Brain microvascular endothelial cell (primary cell): ENCODE data around the gene SOX13.

Source experiments
- DNase-seq: peaks from one replicate; pipeline ENCODE4 v3.0.0-alpha.2; 2020
- H3K27ac ChIP-seq: fragments of 250-450 bp; sonication (Bioruptor Pico); 2 replicates; pipeline ENCODE4 v1.5.1; 2020; ENCODE audit warnings: mild to moderate bottlenecking, moderate library complexity
- H3K27me3 ChIP-seq: fragments of 250-450 bp; sonication (Bioruptor Pico); replicated peaks from 2 replicates; pipeline ENCODE4 v1.5.1; 2020; ENCODE audit warnings: mild to moderate bottlenecking
- H3K36me3 ChIP-seq: fragments of 250-450 bp; sonication (Bioruptor Pico); replicated peaks from 2 replicates; pipeline ENCODE4 v1.5.1; 2020; ENCODE audit warnings: mild to moderate bottlenecking
- H3K4me3 ChIP-seq: 2 replicates; pipeline ENCODE4 v1.5.1; 2011; ENCODE audit warnings: low read depth, mild to moderate bottlenecking, control low read depth, low read length, moderate library complexity
- in situ Hi-C: cut with HindIII; loops from 2 replicates; pipeline ENCODE4 v1.10.0; 2017; ENCODE audit warnings: low sequenced_read_pairs, low pct_ligation_motif_present
- TF ChIP-seq, protein P1 (sequence below): IDR thresholded peaks from 2 replicates; pipeline ENCODE4 v1.5.1; 2011; ENCODE audit warnings: low read depth, mild to moderate bottlenecking, moderate library complexity, low read length, control low read depth, inconsistent platforms; ENCODE audit errors: missing control alignments

The SOX13 gene

DNA sequence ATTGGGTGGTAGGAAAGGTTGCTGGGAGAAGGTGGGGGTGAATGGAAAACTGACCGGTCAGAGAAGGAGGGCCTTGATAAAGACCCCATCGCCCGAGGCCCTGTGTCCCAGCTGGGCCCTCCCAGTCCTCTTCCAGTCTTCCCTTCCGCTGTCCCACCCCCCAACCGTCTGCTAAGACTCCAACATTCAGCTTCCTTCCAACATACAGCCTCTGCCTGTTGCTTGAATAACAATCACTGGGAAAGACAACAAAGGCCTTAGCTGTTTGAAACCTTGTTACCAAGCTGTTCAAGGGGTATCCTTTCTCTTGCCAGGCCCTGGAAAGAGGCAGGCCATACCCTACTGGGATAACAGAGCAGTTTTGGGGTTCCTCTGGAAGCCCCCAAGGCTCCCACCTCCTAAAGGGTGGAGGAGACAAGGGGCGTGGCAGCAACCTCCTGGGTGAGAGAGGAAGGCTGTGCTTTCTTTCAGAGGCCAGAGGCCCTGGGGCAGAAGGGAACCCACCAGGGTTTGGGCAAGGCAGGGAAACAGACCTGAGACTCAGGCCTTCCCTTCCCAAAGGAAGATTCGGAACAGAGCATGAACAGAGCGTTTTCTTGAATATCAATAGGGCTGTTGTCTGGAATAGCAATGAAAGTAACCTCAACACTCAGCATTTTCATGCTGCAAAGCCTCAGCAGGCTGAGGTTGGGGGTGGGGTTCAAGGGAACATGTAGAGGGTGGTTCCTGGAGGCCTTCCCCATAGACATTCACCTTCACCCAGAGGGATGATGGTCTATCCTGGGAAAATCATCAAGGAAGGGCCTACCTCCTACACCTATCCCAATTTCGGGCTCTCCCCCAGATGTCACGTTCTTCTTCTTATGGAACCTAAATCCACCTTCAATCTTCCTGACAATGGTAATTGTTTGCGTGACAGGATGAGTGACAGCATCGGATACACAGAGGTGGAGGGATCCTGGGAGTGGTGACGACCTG lies 74.8 kb downstream of the SOX13 start:
- Histone ChIP-seq H3K4me3 (no peak overlapping the region), H3K27ac (no peak overlapping the region), H3K27me3 (no peaks in the 10 kb centered on the region), H3K36me3 (no peaks in the 10 kb centered on the region)
- no peak for DNase-seq
- in situ Hi-C loops: loop anchor here (25.0 kb wide), 1 partner anchor 285 kb away; the partner anchor contains the start of gene SNRPE
- TF ChIP-seq, protein P1, sequence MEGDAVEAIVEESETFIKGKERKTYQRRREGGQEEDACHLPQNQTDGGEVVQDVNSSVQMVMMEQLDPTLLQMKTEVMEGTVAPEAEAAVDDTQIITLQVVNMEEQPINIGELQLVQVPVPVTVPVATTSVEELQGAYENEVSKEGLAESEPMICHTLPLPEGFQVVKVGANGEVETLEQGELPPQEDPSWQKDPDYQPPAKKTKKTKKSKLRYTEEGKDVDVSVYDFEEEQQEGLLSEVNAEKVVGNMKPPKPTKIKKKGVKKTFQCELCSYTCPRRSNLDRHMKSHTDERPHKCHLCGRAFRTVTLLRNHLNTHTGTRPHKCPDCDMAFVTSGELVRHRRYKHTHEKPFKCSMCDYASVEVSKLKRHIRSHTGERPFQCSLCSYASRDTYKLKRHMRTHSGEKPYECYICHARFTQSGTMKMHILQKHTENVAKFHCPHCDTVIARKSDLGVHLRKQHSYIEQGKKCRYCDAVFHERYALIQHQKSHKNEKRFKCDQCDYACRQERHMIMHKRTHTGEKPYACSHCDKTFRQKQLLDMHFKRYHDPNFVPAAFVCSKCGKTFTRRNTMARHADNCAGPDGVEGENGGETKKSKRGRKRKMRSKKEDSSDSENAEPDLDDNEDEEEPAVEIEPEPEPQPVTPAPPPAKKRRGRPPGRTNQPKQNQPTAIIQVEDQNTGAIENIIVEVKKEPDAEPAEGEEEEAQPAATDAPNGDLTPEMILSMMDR: no peak

DNA sequence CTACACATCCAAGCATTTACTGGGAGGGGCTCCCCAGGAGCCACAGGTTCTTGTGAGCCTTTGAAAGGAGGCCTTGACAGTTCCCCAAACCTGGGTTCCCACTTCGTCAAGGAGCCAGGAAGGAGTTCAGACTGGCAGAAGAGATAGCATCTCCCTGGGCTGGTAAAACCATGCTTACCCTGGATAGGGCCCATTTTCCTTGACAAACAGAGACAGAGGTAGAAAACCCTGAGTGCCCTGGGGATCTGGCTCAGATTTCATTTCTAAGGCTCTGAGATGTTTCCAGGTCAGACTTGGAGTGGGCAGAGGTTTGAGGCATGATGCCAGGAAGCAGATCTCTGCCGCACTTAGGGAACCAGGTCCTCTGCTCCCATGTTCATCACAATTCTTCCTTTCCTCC lies 76.2 kb downstream of the SOX13 start:
- no peak overlapping the region for H3K27ac ChIP-seq
- no peaks in the 10 kb centered on the region for H3K27me3 ChIP-seq
- H3K4me3 ChIP-seq: no peak overlapping the region
- TF ChIP-seq, protein P1: no peak
- no peaks in the 10 kb centered on the region for H3K36me3 ChIP-seq
- in situ Hi-C loops: loop anchor here (25.0 kb wide), 1 partner anchor 287 kb away; the partner anchor contains the start of gene SNRPE
- no peak for DNase-seq

DNA sequence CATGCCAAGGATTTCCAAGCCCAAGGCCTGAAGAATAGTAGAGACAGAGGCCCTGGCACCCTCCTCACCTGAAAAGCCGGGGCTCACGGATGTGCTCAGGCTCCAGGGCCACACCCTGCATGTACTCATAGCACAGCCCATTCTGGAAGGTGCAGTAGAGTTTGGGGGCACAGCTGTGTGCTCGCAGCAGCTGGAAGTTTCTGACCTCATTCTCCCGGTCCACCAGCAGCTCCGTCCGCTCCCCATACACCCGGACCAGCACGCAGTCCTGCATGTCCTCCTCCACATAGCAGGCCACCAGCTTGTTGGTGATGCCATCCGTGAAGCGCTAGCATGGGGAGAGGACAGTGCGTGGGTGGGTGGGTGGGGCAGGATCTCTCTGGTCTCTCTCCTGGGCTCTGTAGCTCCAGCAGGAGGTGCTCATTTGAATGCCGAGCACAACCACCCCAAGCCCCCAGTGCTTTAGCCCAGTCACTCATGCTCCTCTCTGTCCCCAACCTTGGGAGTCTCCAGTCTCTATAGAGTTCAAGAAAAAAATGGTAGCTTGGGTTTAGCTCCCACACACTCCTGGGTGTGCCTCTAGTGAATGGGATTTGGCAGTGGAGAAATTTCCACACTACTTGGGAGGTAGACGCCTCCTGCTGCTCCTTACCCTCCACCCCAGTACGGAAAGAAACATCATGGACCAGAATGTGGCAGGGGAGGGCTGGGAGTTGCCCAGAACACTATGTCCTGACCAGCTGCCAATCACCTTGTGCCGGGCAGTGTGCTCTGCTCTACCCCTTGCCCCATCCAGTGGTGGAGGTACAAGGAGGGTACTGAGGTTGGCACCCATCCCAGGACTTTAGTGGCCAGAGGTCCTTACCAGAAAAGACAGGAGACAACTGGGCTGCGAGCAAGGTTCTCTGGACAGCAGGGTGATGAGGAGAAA lies 77.0 kb downstream of the SOX13 start:
- Histone ChIP-seq H3K36me3 (no peaks in the 10 kb centered on the region), H3K27ac (no peak overlapping the region), H3K4me3 (no peak overlapping the region), H3K27me3 (no peaks in the 10 kb centered on the region)
- DNase-seq: no peak
- TF ChIP-seq, protein P1: no peak
- in situ Hi-C loops: loop anchor here (25.0 kb wide), 2 partner anchors 212 to 288 kb away; partner anchors contain the start of genes PLEKHA6 and SNRPE

DNA sequence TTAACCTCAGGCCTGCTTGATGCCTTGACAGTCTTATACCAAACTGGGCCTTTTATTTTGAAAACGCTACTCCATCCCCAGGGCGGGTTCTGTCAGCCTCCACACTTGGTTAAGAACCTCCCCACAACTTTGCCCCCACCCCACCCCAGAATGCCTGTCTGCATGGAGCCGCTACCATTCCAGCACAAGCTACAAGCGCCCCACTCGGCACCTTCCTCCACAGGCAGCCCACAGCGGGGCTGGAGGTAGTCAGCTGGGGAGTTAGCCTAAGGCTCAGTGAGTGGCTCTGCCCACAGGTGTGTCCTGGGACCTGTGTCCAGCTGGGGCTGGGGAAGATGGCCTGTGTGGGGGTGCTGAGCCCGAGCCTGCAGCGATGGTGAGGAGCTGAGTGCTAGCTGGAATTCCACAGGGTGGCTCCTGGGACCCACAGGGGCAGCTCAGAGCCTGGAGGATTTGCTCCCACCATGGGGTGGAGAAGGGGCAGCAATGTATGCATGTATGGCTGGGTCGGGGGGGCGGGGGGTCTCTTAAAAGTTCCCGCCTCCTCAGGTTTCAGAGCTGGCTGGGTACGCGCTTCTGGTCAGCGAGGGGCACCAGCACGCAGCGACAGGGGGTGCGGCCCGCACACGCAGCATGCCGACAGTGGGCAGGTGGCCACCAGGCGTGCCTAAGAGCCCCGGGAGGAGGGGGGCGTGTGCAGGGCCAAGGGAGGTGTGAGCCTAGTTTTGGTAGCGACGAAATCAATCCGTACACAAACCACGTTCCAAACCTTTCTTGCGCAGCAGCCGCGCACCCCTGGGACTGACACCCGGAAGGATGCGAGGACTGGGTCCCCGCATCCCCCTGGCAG lies 78.0 kb downstream of the SOX13 start:
- in situ Hi-C loops: loop anchor here (25.0 kb wide), 1 partner anchor 211 kb away; the partner anchor contains the start of gene PLEKHA6
- Histone ChIP-seq H3K36me3 (no peaks in the 10 kb centered on the region), H3K27ac (no peak overlapping the region), H3K4me3 (peak overlapping the region; percentile 59), H3K27me3 (no peaks in the 10 kb centered on the region)
- TF ChIP-seq, protein P1: no peak
- DNase-seq: no peak
